HG03108 (cell line): Measurements from ENCODE around the gene PLPP3.
A peak's percentile ranks its signal among the peaks of the same experiment; 100 is the strongest.

Experiments
- ATAC-seq: cut with Tn5 transposase; IDR thresholded peaks from one replicate; pipeline ENCODE4 v1.9.1; 2021; ENCODE audit warnings: moderate library complexity; ENCODE audit not compliant: unreplicated experiment

PLPP3 gene

DNA sequence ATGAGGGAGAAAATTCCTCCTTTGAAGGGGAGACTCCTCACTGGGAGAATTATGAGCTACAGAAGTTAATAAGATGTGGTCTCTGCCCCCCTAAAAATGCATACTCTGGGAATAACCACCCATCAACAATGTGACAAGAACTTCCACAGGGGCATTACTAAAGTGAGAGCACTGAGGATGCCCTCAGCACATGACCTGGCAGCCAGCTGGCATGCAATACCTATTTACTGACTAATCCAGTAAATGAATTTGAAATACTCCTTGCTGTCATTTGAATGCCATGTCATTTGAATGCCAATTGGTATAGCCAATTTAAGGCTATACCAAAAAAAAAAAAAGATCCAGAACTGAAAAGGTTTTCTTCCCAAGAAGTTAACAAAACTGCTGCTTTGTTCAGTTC lies 30.8 kb downstream of the PLPP3 start:
- ATAC-seq: no peak

GRCh38 chr1:56547977-56548376 lies 31.4 kb downstream of the PLPP3 start:
- ATAC-seq: no peak

GRCh38 chr1:56547473-56547872 lies 31.9 kb downstream of the PLPP3 start:
- no peak for ATAC-seq

DNA sequence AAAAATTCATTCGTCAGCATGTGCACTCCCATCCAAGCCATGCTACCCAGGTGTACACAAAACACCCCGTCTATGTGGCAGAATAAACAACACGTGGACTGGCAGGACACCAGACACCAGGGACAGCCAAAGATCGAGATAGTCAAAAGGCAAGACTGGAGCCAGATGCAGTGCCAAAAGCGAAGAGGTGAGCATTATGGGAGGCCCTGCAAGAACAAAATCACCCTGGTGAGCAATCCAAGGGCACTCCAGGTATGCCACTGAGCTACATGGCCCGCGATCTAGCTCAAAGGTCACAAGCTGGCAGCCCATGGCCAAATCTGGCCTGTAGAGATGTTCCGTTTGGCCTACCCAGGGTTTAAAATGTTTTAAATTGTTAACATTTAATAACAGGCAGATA lies 33.7 kb downstream of the PLPP3 start:
- ATAC-seq: no peak

- no peak for ATAC-seq
Measured at GRCh38 chr1:56543783-56544612, 35.4 kb downstream of the PLPP3 start.

DNA sequence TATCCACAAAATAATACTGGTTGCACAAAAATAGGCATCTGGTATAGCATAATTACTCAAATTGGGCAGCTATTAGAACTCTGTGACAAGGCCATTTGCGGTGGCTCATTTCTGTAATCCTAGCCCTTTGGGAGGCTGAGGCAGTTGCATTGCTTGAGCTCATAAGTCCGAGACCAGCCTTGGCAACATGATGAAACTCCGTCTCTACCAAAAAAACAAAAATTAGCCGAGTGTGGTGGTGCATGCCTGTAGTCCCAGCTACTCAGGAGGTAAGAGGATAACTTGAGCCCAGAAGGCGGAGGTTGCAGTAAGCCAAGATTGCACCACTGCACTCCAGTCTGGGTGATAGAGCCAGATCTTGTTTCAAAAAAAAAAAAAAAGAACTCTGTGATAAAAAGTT lies 36.7 kb downstream of the PLPP3 start:
- ATAC-seq: no peak

GRCh38 chr1:56541408-56541807 lies 38.0 kb downstream of the PLPP3 start:
- no peak for ATAC-seq

- ATAC-seq: no peak
Measured at GRCh38 chr1:56540467-56540866, 38.9 kb downstream of the PLPP3 start.

DNA sequence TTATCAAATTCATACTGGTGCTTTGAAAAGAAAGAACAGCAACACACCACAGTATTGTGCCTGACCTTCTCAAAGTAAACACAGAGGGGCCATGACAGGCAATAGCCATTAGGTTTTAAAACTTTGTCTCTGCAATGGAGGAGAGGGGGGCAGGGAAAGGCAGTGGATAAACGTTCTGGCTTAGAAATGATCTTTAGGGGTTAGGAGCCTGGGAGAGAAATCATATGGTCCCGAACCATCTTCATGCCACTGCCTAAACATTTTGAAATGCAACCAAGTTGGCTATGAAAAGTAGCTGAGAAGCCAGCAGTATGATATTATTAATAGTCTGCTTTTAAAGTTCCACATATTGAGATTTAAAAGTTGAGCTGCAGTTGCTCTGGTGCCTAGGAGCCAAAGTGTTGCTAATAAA lies 39.8 kb downstream of the PLPP3 start:
- no peak for ATAC-seq

DNA sequence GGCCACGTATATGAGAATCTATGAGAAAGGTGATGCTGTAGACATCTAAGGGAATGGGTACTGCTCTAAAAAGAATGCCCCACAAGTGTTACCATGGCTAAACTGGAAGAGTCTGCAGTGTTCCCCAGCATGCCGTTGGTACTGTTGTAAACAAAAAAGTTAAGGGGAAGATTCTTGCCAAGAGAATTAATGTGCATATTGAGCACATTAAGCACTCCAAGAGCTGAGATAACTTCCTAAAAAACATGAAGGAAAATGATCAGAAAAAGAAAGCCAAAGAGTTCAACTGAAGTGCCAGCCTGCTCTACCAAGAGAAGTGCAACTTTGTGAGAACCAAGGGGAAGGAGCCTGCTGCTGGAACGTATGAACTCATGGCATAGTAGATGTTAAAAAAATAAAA lies 40.8 kb downstream of the PLPP3 start:
- no peak for ATAC-seq

DNA sequence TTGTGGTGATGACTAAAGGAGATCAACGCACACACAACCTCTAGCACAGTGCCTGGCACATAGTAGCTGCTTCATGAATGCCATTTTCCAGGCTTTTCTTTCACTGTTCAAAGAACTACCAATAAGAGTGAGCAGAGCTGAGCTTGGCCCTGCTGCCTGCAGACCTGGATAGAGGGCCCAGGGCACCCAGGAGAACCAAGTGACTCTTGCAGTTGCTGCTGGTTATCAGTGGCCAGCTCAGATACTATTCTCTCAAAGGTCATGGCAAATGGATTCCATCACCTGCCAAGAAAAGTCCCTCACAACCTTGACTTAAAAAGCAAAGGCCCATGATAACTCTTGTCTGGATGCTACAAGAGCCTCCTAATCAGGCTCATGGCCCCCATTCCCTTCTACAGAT lies 41.7 kb downstream of the PLPP3 start:
- ATAC-seq: no peak

- ATAC-seq: no peak
Measured at GRCh38 chr1:56535939-56536338, 43.4 kb downstream of the PLPP3 start.

DNA sequence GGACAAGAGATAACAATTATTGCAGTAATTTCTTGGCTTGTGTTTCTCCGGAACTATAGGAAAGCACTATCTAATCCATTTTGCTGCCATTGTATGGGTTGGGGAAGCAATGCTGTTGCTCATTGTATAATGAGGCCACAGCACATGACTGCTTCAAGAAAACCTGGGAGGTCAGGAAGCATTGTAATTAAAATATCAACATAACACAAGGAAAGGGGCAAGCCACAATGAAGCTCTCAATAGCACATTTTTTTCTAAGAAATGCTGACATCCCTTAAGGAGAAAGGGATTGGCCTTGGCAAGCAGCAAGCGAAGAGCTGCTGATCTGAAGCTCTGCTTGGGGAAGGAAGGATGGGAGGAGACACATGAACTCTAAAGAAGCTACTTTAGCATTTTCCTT lies 44.0 kb downstream of the PLPP3 start:
- no peak for ATAC-seq

DNA sequence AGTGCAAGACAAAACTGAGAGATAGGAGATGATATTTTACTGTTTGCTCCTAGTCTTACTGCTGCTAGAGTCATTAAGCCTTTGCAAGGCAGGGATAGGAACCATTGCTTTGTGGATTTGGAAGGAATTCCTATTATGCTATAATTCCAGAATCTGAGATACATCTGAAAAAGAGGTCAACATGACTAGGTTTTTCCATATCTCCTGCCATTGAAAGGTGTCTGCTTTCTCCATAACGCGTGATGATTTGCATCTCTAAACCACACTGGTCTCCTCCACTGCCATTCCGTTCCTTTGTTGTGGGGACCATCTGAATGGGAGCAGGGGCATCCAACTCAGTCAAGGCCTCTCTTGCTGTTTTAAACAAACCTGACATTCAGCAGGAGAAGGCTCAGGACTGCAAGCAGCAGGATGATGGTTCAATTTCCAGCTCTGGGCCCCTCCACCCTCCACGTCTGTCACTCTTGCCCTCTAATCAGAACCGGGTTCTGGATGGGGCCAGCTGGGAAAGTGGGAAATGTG lies 45.2 kb downstream of the PLPP3 start:
- no peak for ATAC-seq

DNA sequence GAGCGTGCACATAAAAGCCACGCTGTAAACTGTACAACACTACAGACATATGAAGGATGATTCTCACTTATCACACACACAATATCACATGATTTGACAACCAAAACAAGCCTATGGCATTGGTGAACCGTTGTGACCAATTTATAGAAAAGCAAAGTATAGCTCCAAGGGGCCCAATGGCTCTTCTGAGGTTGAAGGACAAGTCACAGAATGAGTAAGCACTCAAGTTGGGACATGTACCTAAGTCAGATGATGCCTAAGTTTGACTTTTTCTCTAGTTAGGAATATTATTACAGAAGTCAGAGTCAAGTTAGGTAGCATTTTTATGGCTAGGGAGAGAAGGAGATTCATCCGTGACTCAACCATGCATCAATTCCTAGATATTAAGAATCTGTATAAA lies 45.7 kb downstream of the PLPP3 start:
- no peak for ATAC-seq

- ATAC-seq: no peak
Measured at GRCh38 chr1:56533197-56533596, 46.2 kb downstream of the PLPP3 start.

GRCh38 chr1:56532350-56532683 lies 47.0 kb downstream of the PLPP3 start:
- ATAC-seq: no peak

GRCh38 chr1:56531624-56532349 lies 47.6 kb downstream of the PLPP3 start:
- ATAC-seq: no peak

DNA sequence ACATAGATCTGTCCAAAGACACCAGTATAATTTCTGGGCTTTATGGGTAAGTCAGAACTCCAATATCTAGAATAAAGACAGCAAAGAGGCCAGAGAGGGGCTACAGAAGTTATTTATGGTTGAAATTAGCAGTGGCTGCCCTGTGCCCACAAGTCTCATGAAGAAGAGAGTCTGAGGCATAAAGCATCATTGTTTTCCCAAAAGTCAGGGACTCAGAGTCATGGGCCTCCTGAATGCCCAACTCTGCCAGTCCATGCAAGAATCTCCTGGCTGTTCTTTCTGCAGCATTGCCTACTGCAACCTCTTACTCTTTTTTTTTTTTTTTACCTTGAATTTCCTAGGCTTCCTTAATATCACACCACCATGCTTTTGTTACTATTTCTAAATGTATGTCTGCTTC lies 49.6 kb downstream of the PLPP3 start:
- ATAC-seq: no peak

GRCh38 chr1:56527548-56528302 lies 51.6 kb downstream of the PLPP3 start:
- no peak for ATAC-seq

DNA sequence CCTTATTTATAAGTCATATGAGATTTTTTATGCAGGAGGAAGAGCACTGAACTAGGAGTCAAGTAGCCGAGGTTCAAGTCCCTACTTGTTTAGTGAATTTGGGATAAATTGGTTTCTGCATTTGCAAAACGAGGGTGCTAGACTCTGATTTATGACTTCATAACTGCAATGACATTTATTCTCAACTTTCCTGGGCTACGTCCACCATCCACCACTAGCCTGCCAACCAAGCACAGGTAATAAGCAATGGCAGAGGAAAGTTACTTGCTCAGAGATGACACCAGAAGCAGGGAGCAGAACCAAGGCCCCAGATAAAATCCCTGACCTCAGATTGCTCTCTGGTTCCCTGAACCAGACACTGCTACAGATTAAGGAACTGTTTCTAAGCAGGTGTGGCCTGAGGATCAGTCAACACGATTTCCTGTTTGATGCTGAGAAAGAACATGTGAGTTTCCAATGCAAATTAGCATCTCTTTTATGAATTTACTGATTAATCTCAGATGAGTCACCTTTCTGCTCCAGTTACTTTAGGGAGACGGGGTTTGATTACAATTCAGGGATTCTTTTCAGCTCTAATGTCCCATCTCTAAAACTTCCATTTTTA lies 52.7 kb downstream of the PLPP3 start:
- ATAC-seq: peak; percentile 53
